ENCODE results near the gene ALS2.

- TF ChIP-seq EP300 (IDR thresholded peaks at IDR 0.05; ENCODE audit: borderline replicate concordance), result no peak
- no peak for TF ChIP-seq REST (IDR thresholded peaks at IDR 0.05; ENCODE audit: low read depth)
- TF ChIP-seq TCF12 (IDR thresholded peaks at IDR 0.05; ENCODE audit: low read depth), result no peak
- no peak for TF ChIP-seq TEAD4 (IDR thresholded peaks at IDR 0.05)
Measured at GRCh38 chr2:201758873-201759272, 21.9 kb downstream of the ALS2 start.

Measured in Ishikawa (cell line).